ENCODE results near the gene GLYATL3.

The GLYATL3 gene

DNA sequence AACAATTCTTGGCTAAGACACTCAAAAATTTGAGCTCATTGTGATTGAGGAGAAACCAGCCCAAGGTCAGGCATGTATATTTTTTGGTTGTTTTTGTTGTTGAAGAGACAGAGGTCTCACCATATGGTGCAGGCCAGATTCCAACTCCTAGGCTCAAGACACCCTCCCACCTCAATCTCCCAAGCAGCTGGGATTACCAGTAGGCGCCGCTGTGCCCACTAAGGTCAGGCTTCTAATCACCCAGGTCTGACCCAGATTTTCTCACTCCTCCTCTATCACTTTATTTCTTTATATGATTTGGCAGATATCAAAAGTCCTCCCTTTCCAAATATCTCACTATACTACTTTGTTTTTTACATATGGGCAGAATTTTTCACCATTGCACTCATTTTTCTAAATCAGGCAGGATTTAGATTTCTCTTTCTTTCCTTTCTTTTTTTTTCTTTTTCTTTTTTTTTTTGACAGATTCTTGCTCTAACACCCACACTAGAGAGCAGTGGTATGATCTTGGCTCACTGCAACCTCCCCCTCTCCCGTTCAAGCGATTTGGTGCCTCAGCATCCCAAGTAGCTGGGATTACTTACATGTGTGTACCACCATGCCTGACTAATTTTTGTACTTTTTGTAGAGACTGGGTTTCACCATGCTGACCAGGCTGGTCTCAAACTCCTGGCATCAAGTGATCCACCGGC, 49.0 kb downstream of the GLYATL3 start:
- no peak for DNase-seq

DNA sequence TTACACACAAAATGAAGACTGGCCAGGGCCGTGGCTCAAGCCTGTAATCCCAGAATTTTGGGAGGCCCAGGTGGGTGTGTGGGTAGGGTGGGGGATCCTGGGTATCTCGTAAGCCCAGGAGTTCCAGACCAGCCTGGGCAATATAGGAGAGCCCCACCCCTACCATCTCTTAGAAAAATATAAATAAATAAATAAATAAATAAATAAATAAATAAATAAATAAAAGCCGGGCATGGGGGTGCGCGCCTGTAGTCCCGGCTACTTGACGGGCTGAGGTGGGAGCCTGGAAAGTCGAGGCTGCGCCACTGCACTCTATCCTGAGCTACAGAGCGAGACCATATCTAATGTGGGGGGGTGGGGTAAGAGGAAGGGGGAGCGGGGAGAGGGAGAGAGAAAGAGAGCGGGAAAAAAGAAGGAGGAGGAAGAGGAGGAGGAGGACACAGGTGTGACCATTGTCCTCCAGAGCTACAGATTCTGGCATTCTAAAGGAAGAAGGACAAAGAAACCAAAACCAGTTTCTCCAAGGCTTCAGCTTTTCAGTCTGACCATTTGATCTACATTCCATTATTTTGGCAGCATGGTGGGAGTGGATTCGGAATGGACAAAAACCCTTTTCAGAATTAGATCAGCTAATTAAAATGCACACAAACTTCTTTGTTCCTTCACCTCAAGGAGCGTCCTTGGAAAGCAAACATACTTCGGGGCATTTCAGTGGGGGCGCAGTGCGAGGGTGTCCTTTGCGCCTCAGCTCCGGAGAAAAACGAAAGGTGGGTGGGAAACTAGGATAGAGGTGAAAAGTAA, 50.2 kb downstream of the GLYATL3 start:
- DNase-seq = no peak

DNA sequence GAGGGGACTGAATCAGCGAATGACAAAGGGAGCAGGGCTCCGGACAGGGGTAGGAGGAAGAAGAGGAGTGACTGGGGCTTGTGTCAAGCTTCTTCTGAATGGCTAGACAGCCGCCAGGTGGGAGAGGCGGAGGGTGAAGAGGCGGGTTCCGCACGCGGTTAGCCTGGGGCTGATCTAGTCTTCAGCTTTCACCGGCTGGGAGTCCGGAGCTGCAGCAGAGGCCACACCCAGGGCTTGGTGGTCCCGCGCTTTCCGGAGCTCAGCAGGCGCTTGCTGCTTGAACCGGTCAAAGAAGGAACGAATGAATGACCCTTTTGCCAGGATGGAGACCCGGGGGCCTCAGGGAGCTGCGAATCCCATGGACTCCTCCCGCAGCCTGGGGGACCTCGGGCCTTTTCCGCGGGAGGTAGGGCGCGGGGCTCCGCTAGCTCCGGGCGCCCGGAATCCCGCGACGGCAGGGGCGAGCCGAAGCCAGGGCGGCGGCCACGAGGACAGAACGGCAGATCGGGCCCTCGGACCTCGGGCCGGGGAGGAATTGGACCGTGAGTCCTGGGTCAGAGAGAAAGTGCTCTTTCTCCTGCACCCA, 50.9 kb downstream of the GLYATL3 start, which contains the start of gene C6orf141:
TSS of gene C6orf141 (plus strand) at position 177 of the 586 bp plus-strand sequence. CDS start at position 302, 125 bp downstream.
- no peak for DNase-seq

DNA sequence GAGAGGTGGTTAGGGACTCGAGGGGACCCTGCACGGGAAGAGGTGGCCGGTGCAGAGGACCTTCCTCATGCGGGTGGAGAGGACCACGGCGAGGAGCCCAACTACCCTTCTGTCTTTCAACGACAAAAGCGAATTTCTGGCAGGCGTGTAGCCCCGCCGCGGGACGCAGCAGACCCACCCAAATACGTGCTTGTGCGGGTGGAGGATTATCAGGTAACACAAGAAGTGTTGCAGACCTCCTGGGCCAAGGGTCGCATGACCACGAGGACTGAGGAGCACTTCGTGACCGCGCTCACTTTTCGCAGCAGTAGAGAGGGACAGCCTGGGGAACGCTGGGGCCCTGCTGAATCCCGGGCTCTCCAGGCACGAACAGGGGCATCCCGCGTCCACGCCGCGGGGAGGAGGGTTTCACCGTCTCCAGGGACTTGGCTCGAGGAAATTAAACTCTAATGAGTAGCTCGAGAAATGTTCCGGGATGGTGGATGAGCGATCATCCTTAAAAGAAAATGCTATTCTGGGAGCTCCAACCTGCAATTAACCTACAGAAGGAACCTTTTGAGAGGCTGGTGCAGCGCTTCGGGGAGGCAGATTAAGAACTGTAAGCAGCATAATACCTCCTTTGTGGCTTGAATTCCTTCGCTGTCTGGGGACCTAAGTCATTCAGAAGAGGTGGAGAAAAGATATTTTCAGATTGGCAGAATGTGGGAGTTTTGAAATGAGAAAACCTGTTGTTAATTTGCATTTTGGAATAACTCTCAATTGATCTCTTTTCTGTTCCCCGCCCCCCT, 51.5 kb downstream of the GLYATL3 start:
- DNase-seq = no peak

DNA sequence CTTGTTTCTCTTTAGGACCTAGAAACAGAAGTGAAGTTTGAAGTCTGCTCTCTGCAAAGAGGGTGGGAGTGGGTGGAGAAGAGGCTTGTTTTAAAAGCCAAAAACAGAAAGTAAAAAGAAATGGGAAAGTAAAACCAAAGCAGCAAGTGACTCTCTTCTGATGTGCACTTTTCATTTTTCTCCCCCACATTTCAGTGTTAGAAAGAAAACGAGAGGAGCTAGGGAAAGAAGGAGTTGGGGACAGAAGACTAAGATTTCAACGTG, 52.1 kb downstream of the GLYATL3 start:
- no peak for DNase-seq

DNA sequence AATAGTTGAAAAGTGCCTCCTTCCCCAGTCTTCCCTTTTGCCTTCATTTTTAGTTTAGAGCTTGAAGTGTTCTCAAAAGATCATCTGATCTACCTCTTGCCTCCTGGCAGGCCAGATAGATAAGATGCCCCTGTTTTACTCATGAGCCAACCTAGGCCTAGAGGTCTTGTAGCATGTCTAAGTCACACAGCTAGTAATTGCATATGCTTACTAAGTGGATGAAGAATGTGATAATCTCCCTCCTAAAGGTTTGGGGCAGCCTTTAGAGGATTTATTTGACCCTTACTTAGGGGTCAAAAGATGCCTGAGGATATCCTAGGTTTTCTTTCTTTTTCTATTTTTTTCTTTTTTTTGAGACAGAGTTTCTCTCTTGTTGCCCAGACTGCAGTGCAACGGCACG, 52.9 kb downstream of the GLYATL3 start:
- DNase-seq = no peak

DNA sequence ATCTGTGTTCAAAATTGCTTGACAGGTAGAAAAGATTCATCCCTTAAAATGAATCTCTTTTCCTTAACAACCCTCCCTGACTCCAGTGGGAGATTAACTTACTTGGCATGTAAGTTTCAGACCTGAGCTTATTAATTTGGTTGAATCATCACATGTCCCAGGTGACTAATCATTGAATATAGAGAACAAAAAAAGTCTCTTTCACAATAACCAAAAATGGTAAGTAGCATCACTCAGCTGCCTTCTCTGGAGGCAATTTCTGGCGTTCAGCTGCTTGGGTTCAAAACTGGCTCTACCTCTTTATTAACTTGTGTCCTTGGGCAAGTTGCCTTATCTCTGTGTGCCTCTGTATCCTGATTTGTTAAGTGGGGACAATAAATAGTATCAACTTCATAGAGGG, 53.7 kb downstream of the GLYATL3 start:
- DNase-seq = no peak

DNA sequence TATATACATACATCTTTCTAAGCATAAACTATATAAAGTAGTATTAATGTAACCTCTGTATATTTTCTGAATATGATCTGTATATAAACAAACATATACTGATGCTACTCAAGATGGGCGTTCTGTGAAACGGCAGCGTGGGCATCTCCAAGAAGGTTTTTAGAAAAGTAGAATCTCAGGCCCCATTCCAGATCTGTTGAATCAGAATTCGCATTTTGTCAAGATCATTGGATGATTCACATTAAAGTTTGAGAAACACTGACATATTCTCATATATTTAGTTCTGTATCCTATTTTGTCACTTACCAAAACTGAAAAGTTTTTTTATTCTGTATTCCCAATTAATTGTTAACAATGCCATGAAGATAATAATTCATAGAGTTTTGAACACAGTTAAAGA, 56.2 kb downstream of the GLYATL3 start:
- DNase-seq = no peak

DNA sequence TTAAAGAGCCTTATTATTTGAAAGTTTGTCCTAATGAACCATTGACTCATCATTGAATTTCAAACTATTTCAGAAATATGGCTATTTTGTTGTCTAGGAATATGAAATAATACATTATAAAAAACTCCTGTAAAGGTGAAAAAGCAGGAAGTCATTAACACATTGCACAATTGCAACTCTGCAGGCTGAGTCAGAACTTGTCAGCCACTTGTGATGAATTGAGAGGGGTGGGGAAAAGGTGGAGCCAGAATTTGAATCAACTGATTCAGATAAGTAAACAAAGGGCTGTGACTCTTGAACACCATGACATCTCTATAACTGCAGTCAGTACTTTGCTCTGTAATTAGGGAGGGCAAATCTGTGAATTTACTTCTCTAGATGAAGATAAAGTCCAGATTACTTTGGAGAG, 56.7 kb downstream of the GLYATL3 start:
- no peak for DNase-seq

DNA sequence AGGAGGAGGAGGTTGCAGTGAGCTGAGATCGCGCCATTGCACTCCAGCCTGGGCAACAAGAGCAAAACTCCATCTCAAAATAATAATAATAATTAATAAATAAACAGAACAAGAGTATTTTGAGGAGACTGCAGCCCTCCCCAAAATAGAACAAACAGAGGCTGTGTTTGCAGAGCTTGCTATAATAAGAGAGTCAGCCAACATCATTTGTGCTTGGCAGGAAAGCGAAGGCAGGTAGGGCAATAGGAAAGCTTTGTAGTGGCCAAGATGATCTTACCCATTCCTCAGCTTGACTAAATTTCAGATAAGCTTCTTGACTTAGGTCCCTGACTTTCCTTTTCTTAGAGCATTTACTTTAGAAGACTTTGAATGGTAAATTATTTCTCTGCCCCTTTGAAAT, 57.5 kb downstream of the GLYATL3 start:
- DNase-seq = no peak

DNA sequence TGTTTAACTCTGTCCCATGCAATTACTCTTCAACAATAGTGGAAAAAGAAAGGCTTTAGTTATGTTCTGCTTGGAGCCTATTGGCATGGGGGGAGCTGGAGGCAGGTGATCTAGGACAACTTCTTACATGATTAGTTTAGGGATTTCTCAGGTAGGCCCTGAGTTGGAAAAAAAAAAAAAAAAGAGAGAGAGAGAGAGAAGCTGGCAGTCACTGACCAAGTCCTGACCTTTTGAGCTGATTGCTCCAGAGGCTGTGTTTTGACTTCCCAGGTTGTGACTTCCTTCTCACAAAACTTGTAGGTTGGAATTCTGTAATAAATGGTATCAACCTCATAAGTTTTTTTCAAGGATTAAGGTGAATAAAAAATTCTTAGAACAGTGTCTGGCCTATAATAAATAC, 58.5 kb downstream of the GLYATL3 start:
- DNase-seq = no peak

DNA sequence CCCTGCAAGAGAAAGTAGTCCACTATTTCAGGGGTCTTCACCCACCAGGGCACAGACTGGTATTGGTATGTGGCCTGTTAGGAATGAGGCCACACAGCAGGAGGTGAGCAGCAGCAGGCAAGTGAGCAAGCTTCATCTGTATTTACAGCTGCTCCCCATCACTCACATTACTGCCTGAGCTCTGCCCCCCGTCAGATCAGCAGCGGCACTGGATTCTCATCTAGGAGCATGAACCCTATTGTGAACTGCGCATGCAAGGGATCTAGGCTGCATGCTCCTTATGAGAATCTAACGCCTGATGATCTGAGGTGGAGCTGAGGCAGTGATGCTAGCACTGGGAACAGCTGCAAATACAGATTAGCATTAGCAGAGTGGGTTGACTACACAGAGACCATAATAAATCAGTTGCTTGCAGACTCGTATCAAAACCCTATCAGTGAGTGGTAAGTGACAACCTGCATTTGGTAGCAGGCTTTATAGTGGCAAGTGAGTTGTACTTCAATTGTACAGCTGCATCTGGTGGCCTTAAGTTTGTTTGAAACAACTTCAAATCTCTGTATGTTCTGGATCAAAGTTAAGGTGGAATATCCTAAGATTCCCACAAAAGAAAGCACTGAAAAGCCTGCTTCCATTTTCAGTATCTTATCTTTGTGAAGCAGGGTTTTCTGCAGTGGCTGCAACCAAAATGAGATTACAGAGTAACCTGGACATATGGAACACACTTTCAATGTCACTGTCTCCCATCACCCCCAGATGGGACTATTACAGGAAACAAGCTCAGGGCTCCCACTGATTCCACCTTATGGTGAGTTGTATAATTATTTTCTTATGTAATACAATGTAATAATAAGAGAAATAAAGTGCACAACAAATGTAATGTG, 63.5 kb downstream of the GLYATL3 start:
- no peak for DNase-seq

DNA sequence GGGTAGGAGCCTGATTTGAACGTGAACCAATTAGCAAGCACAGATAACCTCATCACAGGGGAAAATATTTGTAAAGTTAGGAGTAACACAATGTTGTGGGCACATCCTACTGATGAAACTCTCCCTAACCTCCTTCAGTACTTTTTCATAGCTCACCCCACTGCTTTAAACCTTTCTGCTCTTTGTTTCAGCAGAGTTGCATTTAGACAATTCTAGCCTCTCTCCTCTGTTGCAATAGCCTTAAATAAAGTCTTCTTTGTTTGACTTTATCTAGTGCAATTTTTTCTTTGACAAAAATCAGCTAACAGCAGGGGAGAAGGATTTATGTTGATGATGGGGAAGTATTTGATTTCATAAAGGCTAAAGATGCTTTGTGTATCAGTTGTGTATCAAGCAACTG, 64.8 kb downstream of the GLYATL3 start:
- no peak for DNase-seq

DNA sequence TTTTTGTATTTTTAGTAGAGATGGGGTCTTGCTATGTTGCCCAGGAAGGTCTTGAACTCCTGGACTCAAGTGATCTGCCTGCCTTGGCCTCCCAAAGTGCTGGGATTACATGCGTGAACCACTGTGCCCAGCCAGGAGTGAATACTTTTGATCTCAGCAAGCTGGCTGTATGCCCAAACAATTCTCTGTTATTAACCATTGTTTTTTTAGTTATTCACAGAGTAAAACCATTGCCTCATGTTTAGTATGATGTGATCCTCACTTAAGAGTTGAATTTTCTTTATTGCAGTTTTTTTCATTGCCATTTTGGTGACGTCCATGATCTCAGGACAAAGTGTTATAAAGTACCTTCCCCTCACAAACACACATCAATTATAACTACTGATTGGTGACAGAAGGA, 65.5 kb downstream of the GLYATL3 start:
- no peak for DNase-seq

DNA sequence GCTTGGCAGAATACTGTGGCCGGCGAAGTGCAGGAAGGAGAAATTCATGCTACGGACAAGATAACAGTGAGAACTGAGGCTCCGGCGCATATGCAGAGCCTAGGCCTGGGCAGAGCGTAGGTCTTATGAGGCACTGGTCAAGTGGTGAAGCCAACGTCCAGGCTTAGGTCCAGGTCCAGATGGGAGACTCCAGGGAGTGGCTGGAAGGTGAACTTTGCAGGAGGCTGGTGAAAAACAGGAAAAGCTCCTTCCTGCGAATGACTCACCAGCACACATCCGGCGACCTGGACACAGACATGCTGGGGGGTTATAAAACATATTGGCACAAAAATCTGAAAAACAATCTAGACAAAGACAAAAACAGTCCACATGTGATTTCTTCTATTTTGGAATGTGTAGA, 66.1 kb downstream of the GLYATL3 start:
- no peak for DNase-seq

DNA sequence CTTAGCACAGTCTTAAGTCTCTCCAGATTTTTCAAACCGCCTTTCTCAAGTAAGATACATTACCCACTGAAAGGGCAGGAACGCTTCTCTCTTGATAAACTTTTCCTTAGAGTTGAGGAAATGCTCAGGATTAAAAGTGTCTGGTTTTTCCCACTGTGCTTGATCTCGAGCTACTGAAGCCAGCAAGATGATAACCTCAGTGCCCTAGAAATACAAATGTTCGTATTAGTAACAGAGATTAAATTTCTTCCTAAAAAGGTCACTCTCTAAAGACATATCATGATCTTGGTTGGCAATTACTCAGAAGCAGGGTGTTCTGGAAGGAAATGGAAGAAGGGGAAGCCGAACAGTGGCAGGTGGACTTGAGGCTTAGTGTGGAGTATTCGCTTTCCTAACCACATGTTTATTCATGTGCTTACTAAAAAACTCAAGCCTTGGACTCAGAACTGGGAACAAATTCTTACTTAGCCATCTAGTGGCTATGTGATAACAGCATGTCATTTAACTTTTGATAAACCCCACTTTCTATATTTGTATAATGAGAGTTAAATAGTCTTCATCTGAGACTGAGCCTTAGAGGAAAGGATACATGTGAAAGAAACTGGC, 70.9 kb downstream of the GLYATL3 start:
- DNase-seq = no peak

DNA sequence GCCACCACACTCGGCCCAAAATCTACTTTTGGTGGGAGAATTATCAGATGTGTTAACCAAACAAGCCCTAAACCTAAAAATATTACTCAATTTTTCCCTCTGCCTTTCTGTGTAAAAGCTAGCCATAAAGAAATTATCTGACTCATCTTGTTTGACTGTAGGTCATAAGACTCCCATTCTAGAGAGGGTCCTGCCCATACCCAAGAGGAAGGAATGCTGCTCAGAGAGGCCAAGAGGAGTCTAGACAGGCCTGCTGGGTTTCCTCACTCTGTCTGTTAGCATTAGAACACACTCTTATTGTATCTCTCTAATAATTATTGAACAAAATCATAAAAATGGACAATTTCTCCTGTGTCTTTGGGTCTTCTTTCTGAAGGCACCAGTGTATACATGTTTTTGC, 76.9 kb downstream of the GLYATL3 start:
- DNase-seq = no peak

Data from T1000 (cell line).